Measurements from ENCODE around the gene ATAD3A. TPM values are rescaled to one million over a fixed set of nuclear protein-coding genes. Genes with fewer than 3 reads are reported as not detected.

Gene ATAD3A
- total RNA-seq, 1 donor from 2014 or later = 18.5 TPM

DNA sequence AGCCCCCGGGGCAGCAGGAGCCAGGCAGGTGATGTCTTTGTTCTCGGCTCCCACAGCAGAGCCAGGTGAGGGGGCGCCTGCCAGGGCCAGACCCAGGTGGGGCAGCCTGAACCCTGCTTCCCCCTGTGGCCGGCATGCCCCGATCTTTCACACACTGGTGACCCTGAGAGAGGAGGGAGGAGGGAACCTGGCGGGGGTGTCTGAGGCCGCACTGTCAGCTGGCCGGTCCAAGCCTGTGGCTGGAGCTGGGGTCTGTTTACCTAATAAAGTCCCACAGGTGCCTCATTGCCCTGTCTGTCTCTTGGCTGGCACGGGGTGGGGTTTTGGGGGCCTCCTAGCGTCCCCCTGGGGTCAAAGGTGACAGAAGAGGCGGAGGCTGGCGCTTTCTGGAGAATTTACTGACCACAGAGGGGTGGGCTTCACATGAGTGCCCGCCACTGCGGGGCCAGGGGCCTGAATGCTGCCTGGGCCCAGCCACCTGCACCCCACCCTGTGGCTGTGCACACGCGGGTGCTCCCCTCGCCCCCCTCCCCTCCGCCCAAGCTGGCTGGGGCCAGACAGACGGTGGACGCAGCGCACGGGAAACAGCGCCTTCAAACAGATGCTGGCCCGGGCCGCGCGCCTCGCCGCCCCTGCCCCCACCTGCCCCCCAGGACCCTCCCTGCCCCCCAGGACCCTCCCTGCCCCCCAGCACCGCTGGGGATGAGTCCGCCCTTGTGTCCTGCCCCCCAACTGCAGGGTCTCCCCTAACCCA lies 22.6 kb downstream of the ATAD3A start:
- intact Hi-C loops (cut with DNase I) = no loop called here
- no peak for ATAC-seq (ENCODE audit: poor library complexity)
- no peak for DNase-seq

DNA sequence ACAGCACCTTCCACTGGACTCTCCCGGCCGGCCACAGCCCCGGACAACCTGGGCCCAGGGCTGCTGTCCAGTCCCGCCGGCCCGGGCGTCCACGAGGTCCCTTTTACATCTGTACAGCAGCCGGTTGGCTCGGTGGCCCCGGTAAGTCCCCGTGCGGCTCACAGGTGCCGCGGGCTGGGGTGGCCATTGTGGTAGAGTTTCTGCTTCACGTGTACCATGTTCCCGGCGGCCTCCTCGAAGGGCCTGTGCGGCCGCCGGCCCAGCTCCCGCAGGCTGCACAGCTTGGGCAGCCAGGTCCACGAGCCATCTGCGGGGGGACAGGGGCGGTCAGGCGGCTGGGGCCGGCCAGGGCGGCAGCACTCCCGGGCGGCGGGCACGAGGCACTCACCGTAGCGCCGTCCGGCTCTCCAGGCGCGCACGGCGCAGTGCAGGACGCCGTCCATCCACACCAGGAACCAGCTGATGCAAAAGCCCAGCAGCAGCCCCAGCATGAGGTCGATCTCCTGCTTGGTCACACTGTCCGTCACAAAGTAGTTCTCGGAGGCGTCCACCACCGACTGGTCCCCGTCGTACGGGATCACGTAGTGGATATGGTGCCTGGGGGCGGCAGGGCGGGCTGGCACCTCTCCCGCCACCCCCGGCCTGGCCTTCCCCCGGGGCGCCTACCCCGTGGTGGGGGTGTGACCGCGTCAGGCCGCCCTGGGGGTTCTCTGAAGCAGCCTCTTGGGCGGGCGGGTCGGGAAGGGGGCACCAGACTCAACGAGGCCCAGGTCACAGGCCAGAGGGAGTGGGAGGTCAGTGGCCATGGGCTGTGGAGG lies 23.4 kb downstream of the ATAD3A start:
- no peak for DNase-seq
- intact Hi-C loops (cut with DNase I) = no loop called here
- no peak for ATAC-seq (ENCODE audit: poor library complexity)

DNA sequence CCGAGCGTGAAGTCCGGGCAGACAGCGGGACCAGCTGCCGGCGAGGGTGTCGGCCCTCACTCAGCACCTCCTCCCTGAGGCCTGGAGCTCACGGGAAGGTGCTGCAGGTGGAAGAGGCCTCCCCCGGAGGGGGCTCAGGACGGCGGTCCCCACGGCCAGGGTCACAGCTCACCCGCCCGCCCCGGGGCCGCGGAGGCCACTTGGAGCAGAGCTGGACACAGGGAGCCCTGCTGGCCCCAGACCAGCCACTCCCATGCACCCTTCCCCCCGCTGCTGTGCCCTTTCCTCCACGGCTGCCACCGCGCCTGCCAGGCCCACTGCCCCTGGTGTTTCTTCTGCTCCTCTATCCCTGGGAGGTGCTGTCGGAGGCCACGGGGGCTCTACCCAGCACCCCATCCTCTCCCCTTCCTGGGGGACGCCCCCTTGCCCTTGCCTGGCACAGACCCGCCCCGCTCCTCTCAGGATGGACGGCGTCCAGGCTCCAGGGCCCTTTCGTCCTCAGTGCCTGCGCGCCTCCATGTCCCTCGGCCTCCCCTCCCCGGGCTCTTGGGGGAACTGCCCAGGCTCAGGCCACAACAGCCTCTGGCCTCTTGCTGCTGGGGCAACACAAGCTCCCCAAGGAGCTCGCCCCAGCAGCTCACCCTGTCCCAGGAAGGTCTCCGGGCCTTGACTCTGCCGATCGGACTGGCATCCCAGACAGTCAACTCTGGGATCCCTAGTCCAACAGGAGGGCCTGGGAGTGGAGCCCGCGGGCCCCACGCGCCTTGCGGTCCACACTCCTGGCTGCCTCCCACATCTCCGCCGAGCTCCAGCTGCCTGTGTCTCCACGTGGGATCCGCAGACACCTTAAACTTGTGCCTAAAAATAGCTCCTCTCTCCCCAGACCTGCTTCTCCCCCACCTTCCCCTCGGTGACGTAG lies 24.3 kb downstream of the ATAD3A start:
- ATAC-seq (ENCODE audit: poor library complexity) = no peak
- DNase-seq = no peak
- intact Hi-C loops (cut with DNase I) = no loop called here

DNA sequence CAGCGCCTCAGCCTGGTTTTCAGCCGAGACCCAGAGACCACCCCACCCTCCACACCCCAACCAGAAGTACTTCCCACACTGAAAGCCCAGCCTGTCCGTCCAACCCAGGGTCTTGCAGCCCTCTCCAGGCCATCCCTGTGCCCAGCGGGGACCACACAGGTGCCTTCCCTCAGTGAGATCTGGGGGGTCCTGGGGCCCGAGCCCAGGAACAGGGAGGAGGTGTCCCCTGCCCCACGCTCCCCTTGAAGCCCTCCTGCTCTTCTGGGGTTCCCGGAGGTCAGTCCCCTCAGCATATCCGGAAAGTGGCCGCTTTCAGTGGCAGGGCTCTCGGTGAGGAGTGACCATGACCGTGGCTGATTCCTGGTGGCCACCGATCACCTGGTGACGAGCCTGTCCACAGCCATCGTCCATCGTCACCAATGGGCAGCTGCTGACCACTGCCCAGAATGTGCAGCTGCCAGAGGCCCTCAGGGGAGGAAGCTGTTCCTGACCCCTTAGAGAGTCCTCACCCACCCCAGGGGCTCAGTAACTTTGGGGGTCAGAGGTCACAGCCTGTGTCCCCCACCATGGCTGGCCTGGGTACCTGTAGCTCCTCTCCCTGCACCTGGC lies 25.1 kb downstream of the ATAD3A start:
- ATAC-seq (ENCODE audit: poor library complexity) (no peak), DNase-seq (no peak)
- intact Hi-C loops (cut with DNase I) = no loop called here

DNA sequence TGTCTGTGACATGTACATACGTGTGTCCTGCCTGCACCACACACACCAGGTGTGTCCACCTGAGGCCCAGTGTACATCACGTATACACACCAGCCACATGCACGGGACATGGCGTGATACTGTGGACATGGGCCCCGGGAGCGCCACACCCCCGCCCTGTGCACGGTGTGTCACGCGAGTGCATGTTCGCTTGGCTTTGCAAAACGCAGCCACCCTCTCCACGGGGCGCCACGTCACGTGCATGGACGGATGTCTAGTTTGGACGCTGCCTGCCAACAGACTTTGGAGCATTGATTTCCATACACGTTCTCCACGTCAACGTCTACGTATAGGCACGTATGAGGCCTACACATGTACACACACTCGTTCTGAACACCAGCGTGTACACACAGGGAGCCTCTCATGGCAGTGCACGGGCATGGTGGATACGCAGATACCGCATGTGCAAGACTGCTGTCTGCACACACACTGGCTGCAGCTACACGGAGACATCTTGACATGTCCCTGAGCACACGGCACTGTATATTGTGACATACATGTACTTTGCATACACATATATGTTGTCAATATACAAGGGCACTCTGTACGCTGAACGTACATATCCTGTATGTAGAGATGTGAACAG lies 25.8 kb downstream of the ATAD3A start:
- no peak for DNase-seq
- ATAC-seq (ENCODE audit: poor library complexity) = no peak
- intact Hi-C loops (cut with DNase I) = no loop called here

DNA sequence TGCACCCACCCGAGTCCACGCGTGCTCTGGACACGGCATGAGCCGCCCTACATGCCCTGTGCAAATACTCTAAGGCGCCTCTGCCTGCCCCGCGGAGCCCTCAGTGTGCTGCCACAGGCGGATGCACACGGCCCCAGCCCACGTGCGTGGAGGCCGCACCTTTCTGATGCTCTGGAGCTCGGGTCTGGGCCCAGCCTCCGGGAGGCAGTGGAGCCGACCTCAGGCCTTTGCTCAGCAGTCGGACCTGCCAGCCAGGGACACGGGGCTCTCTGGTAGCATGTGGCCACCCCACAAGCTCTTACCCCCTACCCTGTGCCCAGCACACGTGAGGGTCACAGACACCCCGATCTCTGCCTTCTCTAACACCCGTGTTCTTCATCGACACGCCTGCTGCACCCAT lies 26.4 kb downstream of the ATAD3A start:
- intact Hi-C loops (cut with DNase I) = no loop called here
- DNase-seq = no peak
- ATAC-seq (ENCODE audit: poor library complexity) = no peak

DNA sequence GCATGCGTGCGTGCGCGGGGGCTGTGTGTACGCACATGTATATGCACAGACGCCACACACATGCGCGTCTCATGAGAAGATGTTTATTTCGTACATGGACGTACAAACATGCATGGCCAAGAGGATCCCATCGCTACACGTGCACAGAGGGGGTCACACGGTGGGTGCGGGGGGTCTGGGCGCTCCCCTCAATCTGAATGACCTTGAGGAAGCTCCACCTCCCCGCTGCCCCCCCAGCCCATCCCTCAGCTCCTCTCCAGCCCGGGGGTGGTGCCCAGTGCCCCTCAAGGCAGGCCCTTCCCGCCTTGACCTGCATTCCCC lies 27.0 kb downstream of the ATAD3A start:
- DNase-seq = no peak
- no peak for ATAC-seq (ENCODE audit: poor library complexity)
- intact Hi-C loops (cut with DNase I) = no loop called here

DNA sequence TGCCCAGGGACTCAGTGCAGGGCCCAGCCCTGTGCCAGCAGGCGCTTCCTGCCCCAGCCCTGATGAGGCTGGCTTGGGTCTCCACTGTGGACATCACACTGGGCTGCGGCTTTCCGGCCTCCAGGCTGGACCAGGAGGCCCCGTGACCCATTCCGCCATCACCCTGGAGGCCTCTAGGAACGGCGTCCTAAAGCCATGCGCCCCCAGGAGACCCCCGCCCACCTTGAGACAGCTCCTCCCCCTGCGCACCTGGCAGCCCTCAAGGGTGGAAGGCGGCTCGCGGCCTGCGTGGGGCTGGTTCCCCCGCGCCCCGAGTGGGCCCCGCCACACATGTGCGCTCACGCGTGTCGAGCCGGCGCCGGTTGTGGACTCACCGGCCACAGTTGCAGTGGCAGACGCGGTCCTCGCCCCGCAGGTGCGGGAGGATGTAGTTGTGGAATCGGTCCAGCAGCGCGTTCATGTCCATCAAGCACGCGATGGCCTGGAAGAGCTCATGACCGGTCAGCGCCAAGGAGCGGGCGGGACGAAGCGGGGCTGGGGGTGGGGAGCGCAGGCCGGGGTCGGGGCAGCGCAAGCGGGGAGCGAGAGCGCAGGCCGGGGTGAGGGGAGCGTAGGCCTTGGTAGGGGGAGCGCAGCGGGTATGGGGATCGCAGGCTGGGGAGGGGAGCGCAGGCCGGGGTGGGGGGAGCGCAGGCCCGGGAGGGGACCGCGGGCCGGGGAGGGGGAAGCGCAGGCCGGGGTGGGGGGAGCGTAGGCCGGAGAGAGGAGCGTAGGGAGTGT lies 27.5 kb downstream of the ATAD3A start:
- DNase-seq (peak; percentile 63), ATAC-seq (ENCODE audit: poor library complexity) (no peak)
- intact Hi-C loops (cut with DNase I) = no loop called here

DNA sequence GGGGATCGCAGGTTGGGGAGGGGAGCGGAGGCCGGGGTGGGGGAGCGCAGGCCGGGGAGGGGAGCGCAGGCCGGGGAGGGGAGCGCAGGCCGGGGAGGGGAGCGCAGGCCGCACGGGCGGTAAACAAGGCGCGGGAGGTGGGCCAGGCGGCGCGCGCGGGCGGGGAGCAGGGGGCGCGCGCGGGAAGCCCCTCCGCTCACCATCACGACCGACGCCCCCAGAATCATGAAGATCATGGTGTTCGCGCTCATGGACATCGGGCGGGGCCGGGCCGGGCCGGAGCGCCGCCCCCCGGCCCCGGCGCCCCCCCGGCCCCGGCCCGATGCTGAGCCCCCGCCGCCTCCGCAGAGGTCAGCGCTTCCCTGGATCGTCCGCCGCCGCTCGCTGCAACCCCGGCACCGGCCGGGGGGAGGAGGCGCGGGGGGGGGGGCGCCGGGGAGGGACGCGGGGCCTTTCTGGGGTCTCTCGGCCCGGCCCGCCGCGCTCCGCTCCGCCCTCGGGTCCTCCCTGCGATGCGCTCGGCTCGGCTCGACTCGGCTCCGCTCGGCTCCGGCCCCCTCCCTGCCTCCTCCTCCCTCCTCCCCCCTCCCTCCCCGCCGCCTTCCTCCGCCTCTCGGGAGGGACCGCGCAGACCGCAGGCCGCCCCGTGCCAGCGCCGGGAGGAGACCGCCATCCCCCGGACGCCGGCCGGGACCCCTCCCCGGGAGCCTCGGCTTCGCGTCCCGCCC lies 28.3 kb downstream of the ATAD3A start, which contains the start of gene TMEM240:
Gene TMEM240 (minus strand): TSS at position 535 of the 728 bp plus-strand sequence. CDS start 278 bp downstream, at position 257.
- ATAC-seq (ENCODE audit: poor library complexity) = peak; percentile 71
- DNase-seq = peak; percentile 88
- intact Hi-C loops (cut with DNase I) = no loop called here

DNA sequence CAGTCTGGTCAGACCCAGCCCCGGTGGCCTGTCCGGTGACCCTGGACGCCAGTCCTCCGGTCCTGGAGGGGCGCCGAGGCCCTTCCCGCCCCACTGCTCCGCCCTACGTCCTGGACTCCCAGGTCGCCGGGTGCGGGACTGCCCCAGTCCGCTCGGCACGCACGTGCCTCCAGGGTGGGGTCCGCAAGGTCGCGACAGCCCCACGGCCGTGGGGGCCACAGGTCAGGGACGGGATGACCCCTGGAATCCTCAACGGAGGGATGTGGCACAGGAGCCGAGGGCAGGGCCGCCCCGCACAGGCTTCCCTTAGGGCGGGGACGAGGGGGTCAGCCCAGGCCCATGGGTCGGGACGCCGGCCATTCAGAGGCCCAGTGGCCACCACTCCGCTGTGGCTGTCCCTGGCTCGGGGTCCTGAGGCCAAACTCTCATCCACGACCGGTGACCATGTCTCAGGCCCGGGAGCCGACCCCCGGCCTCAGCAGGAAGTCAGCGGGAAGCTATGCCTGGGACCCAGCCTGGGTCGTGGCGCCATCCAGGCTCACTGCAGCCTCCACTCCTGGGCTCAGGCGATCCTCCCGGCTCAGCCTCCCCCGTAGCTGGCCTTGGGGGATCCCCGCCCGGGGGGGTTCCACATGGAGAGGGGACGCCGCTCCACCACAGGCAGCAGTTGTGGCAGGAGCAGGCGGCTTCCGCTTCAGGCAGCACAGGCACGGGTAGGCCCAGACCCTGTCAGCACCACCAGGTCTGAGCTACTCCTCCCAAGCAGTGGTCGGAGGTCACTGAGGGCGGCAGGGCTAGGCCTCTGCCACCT lies 29.1 kb downstream of the ATAD3A start:
- intact Hi-C loops (cut with DNase I) = no loop called here
- DNase-seq (no peak), ATAC-seq (ENCODE audit: poor library complexity) (peak; percentile 1)

DNA sequence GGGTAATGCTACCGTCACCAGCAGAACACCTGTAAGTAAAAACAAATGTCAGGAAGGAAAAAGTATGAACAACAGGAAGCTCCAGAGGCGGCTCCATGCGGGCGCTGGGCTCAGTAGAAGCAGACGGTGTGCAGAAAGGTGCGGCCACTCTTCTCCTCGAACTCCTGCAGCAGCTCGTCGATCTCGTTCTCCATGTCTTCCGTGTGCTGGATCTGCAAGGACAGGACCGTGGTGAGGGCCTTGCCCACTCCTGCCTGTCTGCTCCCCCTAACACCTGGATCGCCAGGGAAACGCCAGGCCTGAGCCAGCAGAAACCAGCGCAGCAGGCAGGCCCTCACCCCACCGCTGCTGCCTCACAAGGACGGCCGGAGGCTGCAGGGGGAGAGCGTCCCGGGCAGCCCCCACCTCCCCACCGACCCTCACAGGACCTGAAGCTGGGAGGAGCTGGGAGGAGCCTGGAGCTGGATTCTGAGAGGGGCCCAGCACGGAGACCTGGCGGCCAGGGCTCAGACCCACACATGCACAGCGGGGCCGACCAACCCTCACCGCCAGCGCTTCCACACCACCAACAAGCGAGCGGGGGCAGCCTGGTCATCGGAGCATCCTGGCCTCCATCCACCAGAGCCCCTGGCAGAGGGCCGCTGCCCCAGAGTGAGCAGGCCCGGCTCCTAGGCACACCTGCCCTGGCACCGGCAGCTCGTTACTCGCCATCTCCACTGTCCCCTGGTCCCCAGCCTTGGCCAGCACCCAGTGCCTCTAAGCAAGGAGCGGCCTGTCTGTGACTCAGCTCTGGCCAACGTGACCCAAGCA lies 30.2 kb downstream of the ATAD3A start:
- no peak for ATAC-seq (ENCODE audit: poor library complexity)
- DNase-seq = peak; percentile 36
- intact Hi-C loops (cut with DNase I) = no loop called here

DNA sequence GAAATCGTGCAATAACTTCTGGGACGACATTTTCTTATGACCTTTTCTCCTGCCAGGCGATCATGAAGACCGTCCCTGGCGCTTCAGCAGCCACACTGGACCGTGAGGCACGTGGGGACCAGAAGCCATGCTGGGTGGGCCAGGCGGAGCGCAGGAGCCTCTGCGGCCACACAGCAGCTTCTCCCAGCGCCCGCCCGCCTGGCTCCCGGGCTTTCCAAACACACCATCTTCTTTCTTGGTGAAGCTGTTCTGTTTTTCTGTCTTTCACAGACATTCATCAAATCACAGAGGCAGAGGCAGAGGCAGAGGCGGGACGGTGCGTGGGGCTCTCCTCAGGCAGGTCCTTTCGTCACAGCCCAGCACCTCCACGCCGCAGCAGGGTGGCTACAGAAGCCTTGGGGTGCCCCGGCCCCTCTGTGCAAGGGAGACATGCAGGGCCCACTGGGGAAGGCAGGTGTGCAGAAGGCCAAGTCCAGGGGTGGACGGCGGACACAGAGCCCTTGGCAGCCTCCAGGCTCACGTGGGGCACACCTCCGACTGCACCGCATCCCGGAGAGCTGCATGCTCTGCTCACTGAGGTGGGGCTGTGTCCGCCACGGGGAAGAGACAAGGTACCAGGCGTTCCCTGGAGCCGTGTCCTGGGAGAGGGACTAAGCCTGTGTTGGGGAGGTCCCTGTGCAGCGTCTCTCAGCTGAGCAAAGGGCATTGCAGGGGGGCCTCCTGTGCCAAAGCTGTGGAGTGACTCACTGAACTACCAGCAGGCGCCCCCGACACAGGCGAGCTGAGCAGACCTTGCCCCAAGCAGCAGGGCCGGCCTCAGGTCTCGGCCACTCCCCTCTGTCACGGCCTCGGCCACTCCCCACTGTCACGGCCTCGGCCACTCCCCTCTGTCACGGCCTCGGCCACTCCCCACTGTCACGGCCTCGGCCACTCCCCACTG lies 31.1 kb downstream of the ATAD3A start:
- peak; percentile 47 for DNase-seq
- intact Hi-C loops (cut with DNase I) = no loop called here
- peak; percentile 18 for ATAC-seq (ENCODE audit: poor library complexity)

DNA sequence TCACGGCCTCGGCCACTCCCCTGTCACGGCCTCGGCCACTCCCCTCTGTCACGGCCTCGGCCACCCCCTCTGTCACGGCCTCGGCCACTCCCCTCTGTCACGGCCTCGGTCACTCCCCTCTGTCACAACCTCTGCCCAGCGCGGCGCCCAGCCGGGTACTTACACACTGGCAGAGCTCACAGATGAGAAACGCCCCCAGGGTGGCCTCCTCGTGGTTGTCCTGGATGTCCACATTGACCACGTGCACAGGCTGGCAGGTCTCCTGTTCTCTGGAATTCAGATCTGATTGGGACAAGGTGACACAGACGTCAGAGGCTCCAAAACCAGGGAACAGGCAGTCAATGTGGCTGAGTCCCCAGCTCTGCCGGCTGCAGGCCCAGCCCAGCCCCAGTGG lies 31.7 kb downstream of the ATAD3A start:
- peak; percentile 72 for ATAC-seq (ENCODE audit: poor library complexity)
- intact Hi-C loops (cut with DNase I) = no loop called here

DNA sequence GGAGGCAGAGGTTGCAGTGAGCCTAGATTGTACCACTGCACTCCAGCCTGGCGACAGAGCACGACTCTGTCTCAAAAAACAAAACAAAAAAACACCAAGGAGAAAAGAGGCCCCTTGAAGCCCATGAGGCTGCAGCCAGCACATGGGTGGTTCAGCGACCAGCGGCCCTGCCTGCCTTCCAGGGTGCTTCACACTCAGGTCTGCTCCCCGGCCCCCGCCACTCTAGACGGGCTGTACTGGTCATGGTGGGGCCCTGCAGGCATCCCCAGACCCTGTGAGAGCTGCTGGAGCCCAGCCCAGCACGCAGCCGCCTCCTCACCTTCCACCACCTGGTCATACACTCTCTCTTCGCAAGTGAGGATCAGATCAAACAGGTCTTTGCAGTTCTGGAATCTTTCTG lies 32.6 kb downstream of the ATAD3A start:
- intact Hi-C loops (cut with DNase I) = no loop called here
- no peak for DNase-seq
- ATAC-seq (ENCODE audit: poor library complexity) = no peak

More for the DNA sequence above, 31.7 kb downstream of the ATAD3A start:
- peak; percentile 90 for DNase-seq

Measured in Right ventricle myocardium superior (tissue), 1 donor.